Body of pancreas (tissue), 4 donors: Measurements from ENCODE around the gene LRRFIP1.

ENCODE experiments used
- CTCF ChIP-seq, 7 experiments: fragments of 450-650 bp in 4 of 7; fragments of 200-600 bp in 3 of 7; sonication (generic) in 3 of 7; IDR thresholded peaks; one replicate each; pipeline ENCODE4 v1.5.1; 2016 to 2019; ENCODE audit warnings: antibody characterized with exemption in 7 of 7
- POLR2A ChIP-seq, 3 donors: fragments of 450-650 bp; IDR thresholded peaks; one replicate each; pipeline ENCODE4 v1.6.1; 2016; ENCODE audit warnings: antibody characterized with exemption in 3 of 3, mild to moderate bottlenecking in 2 of 3

GRCh38 chr2:237653776-237654558 lies 26.6 kb downstream of the LRRFIP1 start:
- TF ChIP-seq POLR2A (IDR thresholded peaks at IDR 0.05) (no peak), CTCF (IDR thresholded peaks at IDR 0.05) (no peak)
